GM19239 (cell line): ENCODE results near the gene ZNF423.

Experiments used
- DNase-seq: peaks from one replicate; pipeline ENCODE4 v3.0.0; 2011; ENCODE audit warnings: low spot score; ENCODE audit not compliant: insufficient read length
- FAIRE-seq: peaks from 2 replicates; lab custom pipeline; 2011; peaks lifted over from hg19 to GRCh38; lab: Jason Lieb, UNC

ZNF423 gene

GRCh38 chr16:49703483-49703882 is 152.4 kb downstream of the ZNF423 start:
- FAIRE-seq (no peak), DNase-seq (no peak)

GRCh38 chr16:49701789-49702494 is 154.0 kb downstream of the ZNF423 start:
- no peak for FAIRE-seq

GRCh38 chr16:49701065-49701685 is 154.7 kb downstream of the ZNF423 start:
- FAIRE-seq (no peak), DNase-seq (no peak)

More at GRCh38 chr16:49701789-49702494, 154.0 kb downstream of the ZNF423 start:
- no peak for DNase-seq

GRCh38 chr16:49700251-49701064 is 155.5 kb downstream of the ZNF423 start:
- FAIRE-seq (no peak), DNase-seq (no peak)

GRCh38 chr16:49699841-49700175 is 156.1 kb downstream of the ZNF423 start:
- DNase-seq, result no peak
- FAIRE-seq, result no peak

- DNase-seq (no peak), FAIRE-seq (no peak)
Measured at GRCh38 chr16:49698931-49699840, 156.7 kb downstream of the ZNF423 start.

GRCh38 chr16:49698453-49698815 is 157.5 kb downstream of the ZNF423 start:
- FAIRE-seq (no peak), DNase-seq (no peak)

GRCh38 chr16:49697631-49698452 is 158.1 kb downstream of the ZNF423 start:
- FAIRE-seq, result no peak
- no peak for DNase-seq

GRCh38 chr16:49696414-49697101 is 159.4 kb downstream of the ZNF423 start:
- FAIRE-seq, result no peak
- DNase-seq, result no peak

- FAIRE-seq (no peak), DNase-seq (no peak)
Measured at GRCh38 chr16:49695782-49696413, 160.0 kb downstream of the ZNF423 start.

GRCh38 chr16:49693445-49693844 is 162.5 kb downstream of the ZNF423 start:
- FAIRE-seq (no peak), DNase-seq (no peak)

- FAIRE-seq, result no peak
Measured at GRCh38 chr16:49690778-49691177, 165.1 kb downstream of the ZNF423 start.

GRCh38 chr16:49688036-49688697 is 167.7 kb downstream of the ZNF423 start:
- DNase-seq, result no peak
- no peak for FAIRE-seq

More at GRCh38 chr16:49690778-49691177, 165.1 kb downstream of the ZNF423 start:
- DNase-seq, result no peak

- FAIRE-seq, result no peak
- no peak for DNase-seq
Measured at GRCh38 chr16:49687476-49688002, 168.4 kb downstream of the ZNF423 start.

GRCh38 chr16:49684696-49685095 is 171.2 kb downstream of the ZNF423 start:
- no peak for DNase-seq
- no peak for FAIRE-seq

GRCh38 chr16:49682577-49683165 is 173.2 kb downstream of the ZNF423 start:
- no peak for DNase-seq
- FAIRE-seq, result no peak

GRCh38 chr16:49681217-49681883 is 174.6 kb downstream of the ZNF423 start:
- FAIRE-seq, result no peak
- DNase-seq, result no peak
